D721Med (cell line): ENCODE measurements around the gene DERL3.

Source experiments
- DNase-seq: peaks from one replicate; pipeline ENCODE4 v3.0.0; 2011; ENCODE audit warnings: low spot score; ENCODE audit not compliant: insufficient read length
- FAIRE-seq: peaks from 2 replicates; lab custom pipeline; 2011; peaks lifted over from hg19 to GRCh38; lab: Jason Lieb, UNC
- CTCF ChIP-seq: IDR thresholded peaks from 2 replicates; pipeline ENCODE4 v1.5.1; 2012; ENCODE audit warnings: mild to moderate bottlenecking, control low read depth; ENCODE audit not compliant: insufficient read depth; ENCODE audit errors: missing control alignments

DERL3 gene

GRCh38 chr22:23856721-23857605 is 18.2 kb upstream of the DERL3 start:
- TF ChIP-seq CTCF, result no peak
- FAIRE-seq (no peak), DNase-seq (peak; percentile 70)

DNA sequence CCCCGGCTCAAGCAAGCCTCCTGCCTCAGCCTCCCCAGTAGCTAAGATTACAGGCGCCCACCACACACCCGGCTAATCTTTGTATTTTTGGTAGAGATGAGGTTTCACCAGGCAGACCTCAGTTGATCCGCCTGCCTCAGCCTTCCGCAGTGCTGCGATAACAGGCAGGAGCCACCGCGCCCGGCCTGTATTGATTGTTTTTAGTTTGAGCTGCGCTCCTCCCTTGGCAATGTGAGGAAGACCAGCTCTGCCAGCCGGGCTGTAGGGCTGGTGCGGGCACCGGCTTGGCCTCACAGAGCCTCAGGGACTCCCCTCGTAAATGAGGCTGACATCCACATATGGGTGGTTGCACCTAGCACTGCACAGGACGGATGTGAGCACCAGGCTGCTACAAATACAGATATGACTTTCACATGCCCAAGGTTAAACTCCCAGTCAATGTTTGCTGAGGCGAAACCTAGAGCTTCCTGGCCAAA is 11.4 kb upstream of the DERL3 start:
- FAIRE-seq (no peak), DNase-seq (no peak)
- no peak for TF ChIP-seq CTCF

GRCh38 chr22:23849009-23850006 is 10.5 kb upstream of the DERL3 start:
- TF ChIP-seq CTCF, result peak; percentile 86
- DNase-seq (peak; percentile 96), FAIRE-seq (no peak)

GRCh38 chr22:23847991-23848864 is 9.4 kb upstream of the DERL3 start:
- FAIRE-seq, result no peak
- no peak for TF ChIP-seq CTCF
- no peak for DNase-seq

DNA sequence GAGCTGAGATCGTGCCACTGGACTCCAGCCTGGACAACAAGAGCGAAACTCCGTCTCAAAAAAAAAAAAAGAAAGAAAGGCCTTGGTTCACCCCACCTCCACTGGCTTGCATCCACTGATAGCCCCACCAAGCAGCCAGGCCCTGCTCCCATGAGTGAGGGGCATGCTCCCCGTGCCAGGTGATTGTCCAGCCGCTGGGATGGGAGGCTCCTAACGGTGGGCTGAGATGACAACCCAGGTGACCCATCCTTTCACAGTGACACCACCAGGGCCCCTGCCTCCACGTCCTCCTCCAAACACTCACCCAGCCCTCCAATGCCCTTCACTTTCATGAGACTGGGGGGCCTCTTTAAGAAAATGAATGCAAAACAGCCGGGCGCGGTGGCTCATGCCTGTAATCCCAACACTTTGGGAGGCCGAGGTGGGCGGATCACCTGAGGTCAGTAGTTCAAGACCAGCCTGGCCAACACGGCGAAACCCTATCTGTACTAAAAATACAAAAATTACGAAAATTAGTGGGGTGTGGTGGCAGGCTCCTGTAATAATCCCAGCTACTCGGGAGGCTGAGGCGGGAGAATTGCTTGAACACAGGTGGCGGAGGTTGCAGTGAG is 8.6 kb upstream of the DERL3 start:
- no peak for TF ChIP-seq CTCF
- DNase-seq, result no peak
- FAIRE-seq, result no peak

GRCh38 chr22:23846081-23846469 is 7.3 kb upstream of the DERL3 start:
- no peak for FAIRE-seq
- no peak for TF ChIP-seq CTCF
- DNase-seq, result no peak
